Ishikawa (cell line): Measurements from ENCODE around the gene DOCK3.

ENCODE experiments used
- CEBPB ChIP-seq: IDR thresholded peaks from 2 replicates; pipeline ENCODE4 v1.6.1; 2012
- CREB1 ChIP-seq: IDR thresholded peaks from 2 replicates; pipeline ENCODE4 v1.6.1; 2012; ENCODE audit warnings: low read depth
- EGR1 ChIP-seq: IDR thresholded peaks from 2 replicates; pipeline ENCODE4 v1.6.1; 2012
- EP300 ChIP-seq: IDR thresholded peaks from 2 replicates; pipeline ENCODE4 v1.6.1; 2012; ENCODE audit warnings: borderline replicate concordance
- FOXM1 ChIP-seq: IDR thresholded peaks from 2 replicates; pipeline ENCODE4 v1.6.1; 2012; ENCODE audit warnings: low read depth, borderline replicate concordance
- NFIC ChIP-seq: IDR thresholded peaks from 2 replicates; pipeline ENCODE4 v1.6.1; 2012
- RAD21 ChIP-seq: IDR thresholded peaks from 2 replicates; pipeline ENCODE4 v1.6.1; 2012; ENCODE audit warnings: low read depth
- TAF1 ChIP-seq: IDR thresholded peaks from 2 replicates; pipeline ENCODE4 v1.6.1; 2012; ENCODE audit warnings: low read depth, mild to moderate bottlenecking
- TCF12 ChIP-seq: IDR thresholded peaks from 2 replicates; pipeline ENCODE4 v1.6.1; 2012; ENCODE audit warnings: low read depth
- TEAD4 ChIP-seq: IDR thresholded peaks from 2 replicates; pipeline ENCODE4 v1.6.1; 2012
- YY1 ChIP-seq: IDR thresholded peaks from 2 replicates; pipeline ENCODE4 v1.6.1; 2012; ENCODE audit warnings: low read depth
- ZBTB7A ChIP-seq: IDR thresholded peaks from 2 replicates; pipeline ENCODE4 v1.6.1; 2012; ENCODE audit warnings: low read depth
- TF ChIP-seq, protein P1 (sequence below): IDR thresholded peaks from 2 replicates; pipeline ENCODE4 v1.6.1; 2012
- TF ChIP-seq, protein P2 (sequence below): IDR thresholded peaks from 2 replicates; pipeline ENCODE4 v1.6.1; 2012
- TF ChIP-seq, protein P3 (sequence below): IDR thresholded peaks from 2 replicates; pipeline ENCODE4 v1.6.1; 2012; ENCODE audit warnings: low read depth, mild to moderate bottlenecking

DOCK3 gene

DNA sequence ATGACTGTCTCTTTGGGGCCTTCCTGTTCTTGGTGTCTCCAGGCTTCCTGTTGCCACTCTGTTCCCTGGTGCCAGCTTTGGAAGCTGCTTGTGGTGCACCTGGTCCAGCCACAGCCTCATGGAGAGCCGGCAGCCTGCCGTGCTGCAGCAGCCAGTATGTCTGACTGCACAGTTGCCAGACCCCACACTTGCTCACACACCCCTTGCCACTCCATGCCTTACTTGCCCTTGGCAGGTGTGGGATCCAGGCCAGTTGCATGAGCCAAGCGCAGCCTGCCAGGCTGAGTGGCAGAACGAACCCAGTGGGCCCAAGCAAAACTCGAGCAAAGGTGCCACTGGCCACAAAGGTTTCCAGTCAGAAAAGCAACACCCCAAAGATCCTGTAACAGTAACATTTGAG lies 309.2 kb downstream of the DOCK3 start:
- TF ChIP-seq TCF12 (no peak), CEBPB (no peak), ZBTB7A (no peak), NFIC (no peak), YY1 (no peak), RAD21 (no peak), FOXM1 (no peak), TEAD4 (no peak), EGR1 (no peak), TAF1 (no peak)

DNA sequence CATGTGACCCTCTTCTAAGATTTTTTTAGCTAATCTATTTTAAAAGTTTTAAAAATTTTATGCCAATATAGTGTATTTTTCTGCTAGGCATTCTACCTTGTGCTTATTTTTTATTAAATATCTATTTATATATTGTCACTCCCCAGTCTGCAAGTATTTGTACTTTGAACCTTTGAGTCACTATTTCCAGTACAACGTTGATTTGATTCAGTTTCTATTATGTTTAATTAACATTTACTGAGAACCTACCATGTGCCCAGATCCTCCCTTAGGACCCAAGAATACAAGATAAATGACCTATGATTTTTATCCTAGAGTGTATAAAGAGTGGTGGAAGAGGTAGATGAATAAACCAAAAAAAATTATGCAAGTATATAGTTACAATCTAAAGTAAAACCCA lies 311.2 kb downstream of the DOCK3 start:
- TF ChIP-seq EGR1 (no peak), FOXM1 (no peak), TCF12 (no peak), CEBPB (no peak), NFIC (no peak), YY1 (no peak), RAD21 (no peak), ZBTB7A (no peak), TEAD4 (no peak), TAF1 (no peak), EP300 (no peak), CREB1 (no peak)
- TF ChIP-seq, protein P1, sequence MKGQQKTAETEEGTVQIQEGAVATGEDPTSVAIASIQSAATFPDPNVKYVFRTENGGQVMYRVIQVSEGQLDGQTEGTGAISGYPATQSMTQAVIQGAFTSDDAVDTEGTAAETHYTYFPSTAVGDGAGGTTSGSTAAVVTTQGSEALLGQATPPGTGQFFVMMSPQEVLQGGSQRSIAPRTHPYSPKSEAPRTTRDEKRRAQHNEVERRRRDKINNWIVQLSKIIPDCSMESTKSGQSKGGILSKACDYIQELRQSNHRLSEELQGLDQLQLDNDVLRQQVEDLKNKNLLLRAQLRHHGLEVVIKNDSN = no peak
- TF ChIP-seq, protein P2, sequence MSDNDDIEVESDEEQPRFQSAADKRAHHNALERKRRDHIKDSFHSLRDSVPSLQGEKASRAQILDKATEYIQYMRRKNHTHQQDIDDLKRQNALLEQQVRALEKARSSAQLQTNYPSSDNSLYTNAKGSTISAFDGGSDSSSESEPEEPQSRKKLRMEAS = no peak
- TF ChIP-seq, protein P3, sequence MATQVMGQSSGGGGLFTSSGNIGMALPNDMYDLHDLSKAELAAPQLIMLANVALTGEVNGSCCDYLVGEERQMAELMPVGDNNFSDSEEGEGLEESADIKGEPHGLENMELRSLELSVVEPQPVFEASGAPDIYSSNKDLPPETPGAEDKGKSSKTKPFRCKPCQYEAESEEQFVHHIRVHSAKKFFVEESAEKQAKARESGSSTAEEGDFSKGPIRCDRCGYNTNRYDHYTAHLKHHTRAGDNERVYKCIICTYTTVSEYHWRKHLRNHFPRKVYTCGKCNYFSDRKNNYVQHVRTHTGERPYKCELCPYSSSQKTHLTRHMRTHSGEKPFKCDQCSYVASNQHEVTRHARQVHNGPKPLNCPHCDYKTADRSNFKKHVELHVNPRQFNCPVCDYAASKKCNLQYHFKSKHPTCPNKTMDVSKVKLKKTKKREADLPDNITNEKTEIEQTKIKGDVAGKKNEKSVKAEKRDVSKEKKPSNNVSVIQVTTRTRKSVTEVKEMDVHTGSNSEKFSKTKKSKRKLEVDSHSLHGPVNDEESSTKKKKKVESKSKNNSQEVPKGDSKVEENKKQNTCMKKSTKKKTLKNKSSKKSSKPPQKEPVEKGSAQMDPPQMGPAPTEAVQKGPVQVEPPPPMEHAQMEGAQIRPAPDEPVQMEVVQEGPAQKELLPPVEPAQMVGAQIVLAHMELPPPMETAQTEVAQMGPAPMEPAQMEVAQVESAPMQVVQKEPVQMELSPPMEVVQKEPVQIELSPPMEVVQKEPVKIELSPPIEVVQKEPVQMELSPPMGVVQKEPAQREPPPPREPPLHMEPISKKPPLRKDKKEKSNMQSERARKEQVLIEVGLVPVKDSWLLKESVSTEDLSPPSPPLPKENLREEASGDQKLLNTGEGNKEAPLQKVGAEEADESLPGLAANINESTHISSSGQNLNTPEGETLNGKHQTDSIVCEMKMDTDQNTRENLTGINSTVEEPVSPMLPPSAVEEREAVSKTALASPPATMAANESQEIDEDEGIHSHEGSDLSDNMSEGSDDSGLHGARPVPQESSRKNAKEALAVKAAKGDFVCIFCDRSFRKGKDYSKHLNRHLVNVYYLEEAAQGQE = no peak

DNA sequence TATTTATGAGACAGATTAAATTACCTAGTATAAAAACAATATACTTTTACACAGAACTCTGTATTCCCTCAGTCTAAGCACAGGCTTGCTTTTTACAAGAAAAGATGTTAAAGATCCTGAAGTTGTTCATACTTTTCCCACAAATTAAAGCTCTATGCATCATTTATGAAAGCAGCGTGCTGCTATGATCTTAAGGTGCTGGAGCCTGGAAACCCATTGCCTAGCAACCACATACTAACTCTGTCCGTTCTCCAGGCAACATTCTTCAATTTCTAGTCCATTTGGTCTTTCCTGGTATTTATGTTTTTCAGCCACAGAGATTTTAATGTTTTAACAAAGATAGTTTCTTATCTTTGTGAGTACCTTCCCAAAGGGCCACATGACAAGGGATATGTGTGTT lies 312.0 kb downstream of the DOCK3 start:
- no peak for TF ChIP-seq RAD21
- no peak for TF ChIP-seq FOXM1
- TF ChIP-seq TCF12 = no peak
- no peak for TF ChIP-seq EP300
- no peak for TF ChIP-seq ZBTB7A
- TF ChIP-seq CEBPB = no peak
- TF ChIP-seq, protein P3 = no peak
- no peak for TF ChIP-seq CREB1
- TF ChIP-seq TEAD4 = no peak
- TF ChIP-seq YY1 = no peak
- no peak for TF ChIP-seq EGR1
- no peak for TF ChIP-seq NFIC
- TF ChIP-seq, protein P2 = no peak
- TF ChIP-seq TAF1 = no peak
- TF ChIP-seq, protein P1 = no peak

DNA sequence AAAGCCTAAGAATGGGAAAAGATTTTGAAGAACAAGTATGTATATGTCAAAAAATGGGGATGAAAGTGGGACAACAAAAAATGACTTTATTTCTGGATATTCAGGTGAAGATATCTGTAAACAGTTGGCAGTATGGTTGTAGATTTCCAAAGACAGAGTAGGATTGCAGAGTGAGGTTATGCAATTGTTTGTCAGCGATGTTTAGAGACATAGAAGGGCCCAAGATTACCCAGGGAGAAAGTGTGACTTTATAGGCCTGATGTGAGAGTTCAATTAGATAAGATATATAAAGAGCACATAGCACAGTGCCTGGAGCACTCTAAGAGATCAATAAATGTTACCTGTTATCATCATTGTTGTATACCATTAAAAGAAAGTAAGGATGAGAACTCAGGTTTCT lies 319.8 kb downstream of the DOCK3 start:
- TF ChIP-seq FOXM1 (no peak), CREB1 (no peak), NFIC (no peak), EP300 (no peak), EGR1 (no peak), TAF1 (no peak), CEBPB (no peak)
- TF ChIP-seq, protein P1 = no peak
- TF ChIP-seq, protein P2 = no peak

DNA sequence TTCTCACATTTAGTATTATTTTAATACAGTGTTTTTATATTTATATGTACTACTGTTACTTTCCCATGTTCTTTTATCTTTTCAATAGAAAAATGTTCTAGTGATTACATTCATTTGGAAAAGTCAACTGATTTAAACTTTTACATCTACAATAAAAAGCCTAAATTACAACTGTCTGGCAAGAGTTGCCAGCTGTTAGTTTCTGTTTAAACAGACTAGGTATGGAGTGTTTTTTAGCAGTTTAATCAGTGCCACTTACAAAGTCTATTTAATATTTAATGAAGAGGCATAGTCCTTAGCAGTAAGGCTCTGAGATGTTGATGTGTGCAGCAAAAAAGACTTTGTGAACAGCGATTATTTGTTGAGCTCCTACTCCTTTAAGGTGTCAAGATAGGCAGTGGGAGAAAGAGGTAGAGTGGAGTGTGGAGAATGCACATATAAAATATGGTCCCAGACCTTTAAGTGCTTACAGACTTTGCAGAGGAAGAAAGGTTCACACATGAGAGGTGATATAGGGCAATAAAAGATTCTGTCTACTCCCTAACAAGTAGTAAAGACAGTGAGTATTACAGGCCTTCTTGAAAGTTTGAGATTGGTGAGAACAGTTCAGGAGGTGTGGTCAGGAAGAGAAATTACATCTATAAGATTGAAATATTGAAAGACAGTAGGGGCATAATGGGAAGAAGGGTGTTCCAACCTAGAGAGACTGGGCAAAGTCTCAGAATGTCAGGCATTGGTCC lies 320.5 kb downstream of the DOCK3 start:
- TF ChIP-seq CEBPB = no peak
- TF ChIP-seq, protein P2 = no peak
- no peak for TF ChIP-seq TAF1
